ENCODE measurements around the gene PDIA2.
"Not testable (repeated sequence)": the region's sequence is repeated elsewhere in the genome, so short reads cannot be mapped to it uniquely, and the experiment has no call there.

Gene PDIA2

GRCh38 chr16:303760-304505 lies 21.0 kb downstream of the PDIA2 start:
- DNase-seq: no peak

GRCh38 chr16:305916-306626 lies 23.1 kb downstream of the PDIA2 start:
- DNase-seq: no peak

- no peak for DNase-seq
Measured at GRCh38 chr16:306911-307370, 24.0 kb downstream of the PDIA2 start.

- no peak for DNase-seq
Measured at GRCh38 chr16:307691-308312, 24.8 kb downstream of the PDIA2 start.

GRCh38 chr16:309476-309875 lies 26.5 kb downstream of the PDIA2 start:
- no peak for DNase-seq

GRCh38 chr16:311725-312124 lies 28.8 kb downstream of the PDIA2 start:
- DNase-seq: no peak

GRCh38 chr16:314351-314750 lies 31.4 kb downstream of the PDIA2 start:
- no peak for DNase-seq

- no peak for DNase-seq
Measured at GRCh38 chr16:314795-315299, 31.9 kb downstream of the PDIA2 start.

- no peak for DNase-seq
Measured at GRCh38 chr16:316741-317464, 33.9 kb downstream of the PDIA2 start.

GRCh38 chr16:317583-317982 lies 34.6 kb downstream of the PDIA2 start:
- no peak for DNase-seq

GRCh38 chr16:318628-319027 lies 35.7 kb downstream of the PDIA2 start:
- DNase-seq: no peak

- no peak for DNase-seq
Measured at GRCh38 chr16:320206-320605, 37.2 kb downstream of the PDIA2 start.

GRCh38 chr16:321532-321931 lies 38.6 kb downstream of the PDIA2 start:
- DNase-seq: no peak

GRCh38 chr16:322476-323143 lies 39.6 kb downstream of the PDIA2 start:
- DNase-seq: no peak

- no peak for DNase-seq
Measured at GRCh38 chr16:324201-324450, 41.2 kb downstream of the PDIA2 start.

GRCh38 chr16:324451-325334 lies 41.7 kb downstream of the PDIA2 start:
- DNase-seq: peak; percentile 47 to 53

- no peak for DNase-seq
Measured at GRCh38 chr16:325375-326145, 42.6 kb downstream of the PDIA2 start.

GRCh38 chr16:330741-331140 lies 47.8 kb downstream of the PDIA2 start:
- no peak for DNase-seq

GRCh38 chr16:331181-331814 lies 48.3 kb downstream of the PDIA2 start:
- DNase-seq: not testable (repeated sequence)

GRCh38 chr16:333406-334094 lies 50.6 kb downstream of the PDIA2 start:
- DNase-seq: no peak

Data from activated CD4-positive, alpha-beta T cell treated with anti-CD3 and anti-CD28 coated beads for 4 hours (primary cell).